Measurements from ENCODE around the gene KCTD4. TPM values are rescaled to one million over a fixed set of nuclear protein-coding genes. Genes with fewer than 3 reads are reported as not detected.

Gene KCTD4
- total RNA-seq, 3 donors from 2014 or later = 0.14 to 2.5 (median 1.2) TPM

DNA sequence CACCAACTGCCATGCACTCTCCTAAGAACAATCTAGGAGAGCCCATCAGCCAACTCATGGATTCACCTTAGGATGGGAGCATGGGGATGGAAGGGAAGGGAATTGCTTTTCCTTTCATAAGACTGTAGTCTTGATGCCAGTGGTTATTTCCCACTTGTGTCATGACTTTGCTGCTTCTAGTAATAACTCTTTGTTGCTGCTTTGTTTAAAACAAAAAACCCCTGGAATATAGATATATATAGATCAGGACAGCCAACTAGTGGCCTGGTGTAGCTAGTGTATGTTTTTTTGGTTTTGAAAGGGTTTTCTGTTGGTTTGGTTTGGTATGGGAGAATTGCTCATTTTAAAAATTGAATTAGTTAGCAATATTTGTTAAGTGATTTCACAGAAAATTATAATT lies 39.3 kb upstream of the KCTD4 start:
- intact Hi-C loops (cut with DNase I, micrococcal nuclease) = no loop called here
- DNase-seq (no peak), ATAC-seq (no peak)
- no peak overlapping the region for H3K4me3 ChIP-seq
- TF ChIP-seq CTCF (IDR thresholded peaks at IDR 0.05) = no peak
- H3K4me1 ChIP-seq (ENCODE audit: low read depth) = peaks cover 5% of the 10 kb centered on the region
- H3K9me3 ChIP-seq = no peaks in the 10 kb centered on the region
- no peaks in the 10 kb centered on the region for H3K36me3 ChIP-seq (ENCODE audit: low read depth)

GRCh38 chr13:45238945-45239795 lies 38.3 kb upstream of the KCTD4 start:
- Histone ChIP-seq H3K9me3 (no peaks in the 10 kb centered on the region), H3K4me1 (ENCODE audit: low read depth) (peaks cover 5% of the 10 kb centered on the region), H3K36me3 (ENCODE audit: low read depth) (no peaks in the 10 kb centered on the region), H3K4me3 (no peak overlapping the region)
- intact Hi-C loops (cut with DNase I, micrococcal nuclease) = no loop called here
- no peak for TF ChIP-seq CTCF (IDR thresholded peaks at IDR 0.05)
- ATAC-seq = no peak
- DNase-seq = no peak

DNA sequence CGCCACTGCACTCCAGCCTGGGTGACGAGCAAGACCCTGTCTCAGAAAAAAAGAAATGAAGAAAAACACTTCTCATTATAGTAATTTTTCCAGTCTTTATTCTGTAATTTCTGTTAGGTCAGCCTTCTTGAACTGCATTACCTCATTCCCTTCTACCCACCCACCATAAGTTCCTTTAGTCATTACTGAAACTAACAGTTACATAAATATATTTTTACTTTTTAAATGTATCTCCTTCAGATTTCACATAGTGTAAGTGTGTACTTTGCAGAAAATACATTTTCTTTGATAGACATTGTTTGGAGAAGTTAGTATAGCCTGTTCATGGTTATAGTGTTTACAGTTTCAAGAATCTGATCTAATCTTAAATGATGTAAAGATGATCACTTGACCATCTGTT lies 31.7 kb upstream of the KCTD4 start:
- no peaks in the 10 kb centered on the region for H3K36me3 ChIP-seq (ENCODE audit: low read depth)
- no peak for TF ChIP-seq CTCF (IDR thresholded peaks at IDR 0.05)
- intact Hi-C loops (cut with DNase I, micrococcal nuclease) = no loop called here
- H3K4me1 ChIP-seq (ENCODE audit: low read depth) = no peaks in the 10 kb centered on the region
- H3K4me3 ChIP-seq = no peak overlapping the region
- DNase-seq (no peak), ATAC-seq (no peak)
- no peaks in the 10 kb centered on the region for H3K9me3 ChIP-seq

DNA sequence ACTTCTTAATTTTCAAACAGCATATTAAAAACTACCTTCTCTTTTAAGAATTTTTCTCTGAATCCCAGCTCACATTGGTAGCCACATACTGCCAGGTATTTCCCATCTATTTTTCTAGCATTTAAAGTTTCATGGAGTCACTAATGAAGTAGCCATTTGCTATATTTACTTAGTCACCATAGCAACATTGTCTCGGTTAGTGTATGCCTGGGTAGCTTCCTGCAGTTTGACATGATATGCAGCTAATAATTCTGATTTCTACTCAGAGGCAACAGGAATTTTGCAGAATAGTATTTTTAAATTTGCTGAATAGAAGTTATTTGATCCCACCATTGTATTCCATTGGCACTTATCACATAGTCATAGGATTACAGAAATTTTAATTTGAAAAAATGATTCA lies 30.9 kb upstream of the KCTD4 start:
- H3K9me3 ChIP-seq = no peaks in the 10 kb centered on the region
- ATAC-seq (no peak), DNase-seq (no peak)
- intact Hi-C loops (cut with DNase I, micrococcal nuclease) = no loop called here
- no peak overlapping the region for H3K4me3 ChIP-seq
- no peaks in the 10 kb centered on the region for H3K4me1 ChIP-seq (ENCODE audit: low read depth)
- no peaks in the 10 kb centered on the region for H3K36me3 ChIP-seq (ENCODE audit: low read depth)
- TF ChIP-seq CTCF (IDR thresholded peaks at IDR 0.05) = no peak

- H3K9me3 ChIP-seq = no peaks in the 10 kb centered on the region
- intact Hi-C loops (cut with DNase I, micrococcal nuclease) = no loop called here
- no peaks in the 10 kb centered on the region for H3K36me3 ChIP-seq (ENCODE audit: low read depth)
- no peak overlapping the region for H3K4me3 ChIP-seq
- no peak for TF ChIP-seq CTCF (IDR thresholded peaks at IDR 0.05)
- ATAC-seq = no peak
- H3K4me1 ChIP-seq (ENCODE audit: low read depth) = no peaks in the 10 kb centered on the region
- DNase-seq = no peak
Measured at GRCh38 chr13:45231305-45231704, 30.5 kb upstream of the KCTD4 start.
